Measurements from ENCODE around the gene LGR6. TPM values are rescaled to one million over a fixed set of nuclear protein-coding genes. Genes with fewer than 3 reads are reported as not detected.

The LGR6 gene
- total and polyA plus RNA-seq, 10 of the 15 experiments (the other 5 are each of a cell fraction or from before 2014, with no cell fraction given): not detected

- TF ChIP-seq NFXL1 (IDR thresholded peaks at IDR 0.05; ENCODE audit: borderline replicate concordance) (no peak), PRDM15 (CRISPR knock-in tag; IDR thresholded peaks at IDR 0.05) (no peak), SIN3A (IDR thresholded peaks at IDR 0.05; ENCODE audit: low read depth, low read length) (no peak; the same call in 1 of the 2 replicates), HCFC1 (IDR thresholded peaks at IDR 0.05; ENCODE audit: low read length) (peak; percentile 98), PML (IDR thresholded peaks at IDR 0.05; ENCODE audit: low read length) (no peak), MTA3 (IDR thresholded peaks at IDR 0.05; ENCODE audit: borderline replicate concordance, low read length) (no peak), RAD21 (IDR thresholded peaks at IDR 0.05; ENCODE audit: insufficient read depth, low read depth, low read length) (no peak), IKZF1 (conservative IDR thresholded peaks at IDR 0.05) (peak; percentile 100), SREBF2 (IDR thresholded peaks at IDR 0.05; ENCODE audit: low read length) (no peak), ZNF217 (IDR thresholded peaks at IDR 0.05) (no peak), PAX5 (IDR thresholded peaks at IDR 0.05; ENCODE audit: borderline replicate concordance, low read depth, low read length) (no peak), KDM1A (IDR thresholded peaks at IDR 0.05; ENCODE audit: borderline replicate concordance) (no peak), CHD2 (IDR thresholded peaks at IDR 0.05; ENCODE audit: borderline replicate concordance, low read depth, low read length) (peak; percentile 89), KLF5 (IDR thresholded peaks at IDR 0.05; ENCODE audit: partially characterized antibody) (peak; percentile 68), NR2C2 (IDR thresholded peaks at IDR 0.05; ENCODE audit: borderline replicate concordance, control insufficient read depth, insufficient read length, low read depth) (no peak), SUZ12 (IDR thresholded peaks at IDR 0.05; ENCODE audit: unreplicated experiment) (no peak), POLR2A (IDR thresholded peaks at IDR 0.05; ENCODE audit: low read depth, low read length) (peak; percentile 77), ZNF24 (IDR thresholded peaks at IDR 0.05) (no peak), MLLT1 (IDR thresholded peaks at IDR 0.05) (no peak), MXI1 (IDR thresholded peaks at IDR 0.05; ENCODE audit: low read depth, low read length) (no peak), POLR2AphosphoS2 (IDR thresholded peaks at IDR 0.05; ENCODE audit: low read depth, low read length) (no peak), MTA2 (IDR thresholded peaks at IDR 0.05; ENCODE audit: low read depth) (peak; percentile 83; the same call in 1 of the 2 replicates), RELA (IDR thresholded peaks at IDR 0.05; ENCODE audit: borderline replicate concordance, partially characterized antibody) (peak; percentile 50), SREBF1 (IDR thresholded peaks at IDR 0.05; ENCODE audit: low read length) (peak; percentile 90), ZNF622 (IDR thresholded peaks at IDR 0.05) (no peak), MYB (IDR thresholded peaks at IDR 0.05; ENCODE audit: borderline replicate concordance, low read depth, low read length) (no peak), IRF4 (IDR thresholded peaks at IDR 0.05; ENCODE audit: low read depth, low read length) (peak; percentile 5; the same call in 1 of the 2 replicates)
Measured at GRCh38 chr1:202348509-202349205, 155.1 kb downstream of the LGR6 start, which contains the start of gene PPP1R12B (continued).
